Peyer's patch (tissue), 4 donors: ENCODE measurements around the gene FGF19. TPM values are rescaled to one million over a fixed set of nuclear protein-coding genes. Genes with fewer than 3 reads are reported as not detected.
A peak's percentile ranks its signal among the peaks of the same experiment; 100 is the strongest.

Experiments
- DNase-seq, 3 donors: peaks; one replicate each; pipeline ENCODE4 v3.0.0-alpha.2; 2017 to 2019
- H3K27ac ChIP-seq, 4 donors: fragments of 200-600 bp; sonication (generic); one replicate each; pipeline ENCODE4 v1.5.1; 2016 to 2019
- H3K27me3 ChIP-seq, 2 donors: fragments of 200-600 bp; sonication (generic); one replicate each; pipeline ENCODE4 v1.5.1; 2019
- H3K36me3 ChIP-seq, 3 donors: fragments of 200-600 bp; sonication (generic); one replicate each; pipeline ENCODE4 v1.5.1; 2016 to 2019
- H3K4me1 ChIP-seq, 4 donors: fragments of 200-600 bp; sonication (generic); one replicate each; pipeline ENCODE4 v1.5.1; 2016 to 2019
- H3K4me3 ChIP-seq, 4 donors: fragments of 200-600 bp; sonication (generic); 1 replicate in 3 of 4; 2 replicates in 1 of 4; pipeline ENCODE4 v1.5.1; 2016 to 2019; ENCODE audit warnings: mild to moderate bottlenecking in 1 of 4
- H3K9me3 ChIP-seq, 4 donors: fragments of 200-600 bp; sonication (generic); one replicate each; pipeline ENCODE4 v1.5.1; 2016 to 2019; ENCODE audit warnings: mild to moderate bottlenecking in 1 of 4
- CTCF ChIP-seq, 6 experiments: fragments of 450-650 bp in 4 of 6; fragments of 200-600 bp in 2 of 6; sonication (generic) in 1 of 6; IDR thresholded peaks; one replicate each; pipeline ENCODE4 v1.5.1; 2017 to 2019; ENCODE audit warnings: antibody characterized with exemption in 6 of 6, mild to moderate bottlenecking in 3 of 6, moderate library complexity in 1 of 6
- POLR2A ChIP-seq, 2 donors: fragments of 450-650 bp; IDR thresholded peaks; one replicate each; pipeline ENCODE4 v1.5.1; 2017; ENCODE audit warnings: antibody characterized with exemption in 2 of 2, mild to moderate bottlenecking in 2 of 2, moderate library complexity in 2 of 2
- total RNA-seq, 4 donors: library from RNA; depleted of rRNA; stranded (reverse); fragments of >200 nt; gene quantifications; one replicate each; pipeline ENCODE4 v1.1.0, GENCODE V29; 2016

The FGF19 gene
- total RNA-seq, 4 donors from 2014 or later, result 3.2 to 4.9 TPM; not detected in 2

GRCh38 chr11:69708736-69709401 lies 5.0 kb upstream of the FGF19 start:
- Histone ChIP-seq H3K27ac (no peak overlapping the region), H3K9me3 (no peaks in the 10 kb centered on the region), H3K27me3 (peaks cover 0 to 10% of the 10 kb centered on the region in 2 donors), H3K36me3 (no peaks in the 10 kb centered on the region), H3K4me1 (peaks cover 0 to 36% (median 5%) of the 10 kb centered on the region in 4 donors), H3K4me3 (no peak overlapping the region)
- no peak for DNase-seq
- TF ChIP-seq CTCF (IDR thresholded peaks at IDR 0.05) (peak in 1 of 6 experiments; percentile 14), POLR2A (IDR thresholded peaks at IDR 0.05) (no peak)

- Histone ChIP-seq H3K27ac (no peak overlapping the region), H3K4me3 (no peak overlapping the region), H3K9me3 (no peaks in the 10 kb centered on the region), H3K4me1 (peaks cover 0 to 52% (median 5%) of the 10 kb centered on the region in 4 donors), H3K36me3 (no peaks in the 10 kb centered on the region), H3K27me3 (peaks cover 0 to 27% of the 10 kb centered on the region in 2 donors)
- no peak for DNase-seq
- TF ChIP-seq POLR2A (IDR thresholded peaks at IDR 0.05), result no peak
- TF ChIP-seq CTCF (IDR thresholded peaks at IDR 0.05), result no peak
Observed at GRCh38 chr11:69707176-69707575, 3.4 kb upstream of the FGF19 start.

GRCh38 chr11:69705901-69706787 lies 2.3 kb upstream of the FGF19 start:
- Histone ChIP-seq H3K27me3 (peaks cover 0 to 27% of the 10 kb centered on the region in 2 donors), H3K4me1 (peaks cover 0 to 60% (median 5%) of the 10 kb centered on the region in 4 donors), H3K9me3 (no peaks in the 10 kb centered on the region), H3K36me3 (no peaks in the 10 kb centered on the region), H3K27ac (no peak overlapping the region), H3K4me3 (peak overlapping the region in 2 of 4 donors; percentile 24 to 27)
- TF ChIP-seq POLR2A (IDR thresholded peaks at IDR 0.05), result no peak
- TF ChIP-seq CTCF (IDR thresholded peaks at IDR 0.05), result no peak
- peak in 2 of 3 donors; percentile 61 to 79 for DNase-seq

GRCh38 chr11:69705351-69705811 lies 1.6 kb upstream of the FGF19 start:
- no peaks in the 10 kb centered on the region for H3K9me3 ChIP-seq
- no peak for DNase-seq
- H3K27me3 ChIP-seq, result peaks cover 0 to 27% of the 10 kb centered on the region in 2 donors
- peaks cover 0 to 68% (median 5%) of the 10 kb centered on the region in 4 donors for H3K4me1 ChIP-seq
- H3K36me3 ChIP-seq, result no peaks in the 10 kb centered on the region
- no peak for TF ChIP-seq POLR2A (IDR thresholded peaks at IDR 0.05)
- no peak for TF ChIP-seq CTCF (IDR thresholded peaks at IDR 0.05)
- H3K4me3 ChIP-seq, result peak overlapping the region in 2 of 4 donors; percentile 24 to 27
- H3K27ac ChIP-seq, result no peak overlapping the region

GRCh38 chr11:69704508-69705253 lies 859 bp upstream of the FGF19 start:
- H3K4me1 ChIP-seq, result peaks cover 0 to 69% (median 5%) of the 10 kb centered on the region in 4 donors
- H3K9me3 ChIP-seq, result no peaks in the 10 kb centered on the region
- TF ChIP-seq POLR2A (IDR thresholded peaks at IDR 0.05) (no peak), CTCF (IDR thresholded peaks at IDR 0.05) (peak in 4 of 6 experiments; percentile 28 to 61 (median 58))
- H3K4me3 ChIP-seq, result peak overlapping the region in 2 of 4 donors; percentile 18 to 47
- H3K36me3 ChIP-seq, result no peaks in the 10 kb centered on the region
- peaks cover 0 to 27% of the 10 kb centered on the region in 2 donors for H3K27me3 ChIP-seq
- DNase-seq, result no peak
- no peak overlapping the region for H3K27ac ChIP-seq
